ENCODE results near the gene TMEM272. TPM values are rescaled to one million over a fixed set of nuclear protein-coding genes. Genes with fewer than 3 reads are reported as not detected.

TMEM272 gene
- total and polyA plus RNA-seq, 2 donors (not counting 3 experiments of a cell fraction or from before 2014, with no cell fraction given), result not detected

GRCh38 chr13:51805925-51806324 lies 39.1 kb downstream of the TMEM272 start:
- Histone ChIP-seq H3K9me3 (replicated peaks; ENCODE audit: control insufficient read depth, insufficient read depth, low read length) (no peaks in the 10 kb centered on the region), H3K4me3 (replicated peaks in 1 of 3; ENCODE audit: insufficient read depth in 1 of 3, low read depth in 1 of 3, low read length in 3 of 3) (no peak overlapping the region), H4K20me1 (replicated peaks; ENCODE audit: control insufficient read depth, extremely low read depth, insufficient read depth, low read length) (no peaks in the 10 kb centered on the region), H3K9me1 (replicated peaks; ENCODE audit: control insufficient read depth, extremely low read depth, insufficient read depth, low read length) (no peaks in the 10 kb centered on the region), H3K27me3 (ENCODE audit: control insufficient read depth in 2 of 2, insufficient read depth in 2 of 2, low read length in 2 of 2) (no peaks in the 10 kb centered on the region), H3K4me1 (ENCODE audit: control insufficient read depth, extremely low read depth, insufficient read depth, low read length) (peaks cover 35% of the 10 kb centered on the region), H3K36me3 (ENCODE audit: control insufficient read depth in 2 of 2, extremely low read depth in 1 of 2, insufficient read depth in 2 of 2, low read length in 2 of 2) (no peaks in the 10 kb centered on the region), H3K9ac (replicated peaks; ENCODE audit: extremely low read depth, insufficient read depth, low read length) (no peak overlapping the region), H2AFZ (ENCODE audit: low read depth, low read length) (no peak overlapping the region), H3K79me2 (ENCODE audit: control insufficient read depth, insufficient read depth, low read length) (no peaks in the 10 kb centered on the region), H3K4me2 (ENCODE audit: insufficient read depth, low read length) (no peak overlapping the region), H3K27ac (ENCODE audit: insufficient read depth, low read depth, low read length) (no peak overlapping the region)
- DNase-seq (ENCODE audit: low read depth, low spot score), result no peak
- no TSS peak for BruUV-seq (replicated peaks)
- ChIA-PET POLR2A (no interaction called here), CTCF (interaction anchor here (2.3 kb wide), 1 partner anchor 9 kb away, joined by 12 read pairs; no protein-coding TSS in a partner anchor)
- TF ChIP-seq GATA2 (IDR thresholded peaks at IDR 0.05; ENCODE audit: insufficient read depth, insufficient read length, low read depth, low read length) (no peak), JUN (IDR thresholded peaks at IDR 0.05; ENCODE audit: borderline replicate concordance, insufficient read depth, insufficient read length, low read depth) (no peak)
- no peak for FAIRE-seq
- dilution Hi-C loops (cut with MboI; ENCODE audit: extremely low pct_ligation_motif_present, low sequenced_read_pairs) (no loop called here), intact Hi-C loops (cut with micrococcal nuclease) (loop anchor here (10.0 kb wide), 1 partner anchor 649 kb away; the partner anchor contains the start of genes CKAP2 and VPS36)

DNA sequence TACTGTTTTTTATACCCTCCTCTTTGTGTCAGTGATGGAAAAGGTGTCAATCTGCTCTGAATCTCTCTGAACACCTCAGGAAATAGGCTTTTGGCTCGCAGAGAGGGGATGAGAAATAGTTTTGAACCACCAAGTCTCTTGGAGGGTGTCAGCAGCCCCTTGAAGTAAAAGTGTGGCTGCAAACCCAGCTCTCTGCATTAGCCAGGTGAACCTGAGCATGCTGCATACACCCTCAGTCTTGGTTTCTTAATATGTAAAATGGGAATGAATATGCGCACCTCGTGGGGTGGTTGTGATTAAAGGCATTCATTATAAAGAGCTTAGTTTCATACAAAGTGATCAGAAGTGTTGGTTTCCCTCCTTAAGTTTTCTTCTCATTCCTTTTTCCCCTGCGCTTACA lies 39.7 kb downstream of the TMEM272 start:
- ChIA-PET POLR2A (no interaction called here), CTCF (interaction anchor here (1.0 to 2.3 kb wide), 2 partner anchors 10 to 16 kb away, joined by 3 to 12 read pairs; no protein-coding TSS in a partner anchor)
- H3K9me1 ChIP-seq (replicated peaks; ENCODE audit: control insufficient read depth, extremely low read depth, insufficient read depth, low read length), result no peaks in the 10 kb centered on the region
- H3K4me2 ChIP-seq (ENCODE audit: insufficient read depth, low read length), result no peak overlapping the region
- H3K36me3 ChIP-seq (ENCODE audit: control insufficient read depth in 2 of 2, extremely low read depth in 1 of 2, insufficient read depth in 2 of 2, low read length in 2 of 2), result no peaks in the 10 kb centered on the region
- H3K27me3 ChIP-seq (ENCODE audit: control insufficient read depth in 2 of 2, insufficient read depth in 2 of 2, low read length in 2 of 2), result no peaks in the 10 kb centered on the region
- no TSS peak for BruUV-seq (replicated peaks)
- H3K27ac ChIP-seq (ENCODE audit: insufficient read depth, low read depth, low read length), result no peak overlapping the region
- dilution Hi-C loops (cut with MboI; ENCODE audit: extremely low pct_ligation_motif_present, low sequenced_read_pairs) (no loop called here), intact Hi-C loops (cut with micrococcal nuclease) (loop anchor here (10.0 kb wide), 1 partner anchor 649 kb away; the partner anchor contains the start of genes CKAP2 and VPS36)
- TF ChIP-seq MAX (IDR thresholded peaks at IDR 0.05; ENCODE audit: insufficient read depth, insufficient read length) (no peak), MYC (IDR thresholded peaks at IDR 0.05; ENCODE audit: low read depth, low read length) (no peak), FOS (IDR thresholded peaks at IDR 0.05; ENCODE audit: borderline replicate concordance, insufficient read depth, low read length) (no peak), JUN (IDR thresholded peaks at IDR 0.05; ENCODE audit: borderline replicate concordance, insufficient read depth, insufficient read length, low read depth) (no peak), POLR2AphosphoS5 (IDR thresholded peaks at IDR 0.05; ENCODE audit: insufficient read depth, low read depth, low read length) (no peak), POLR2A (IDR thresholded peaks at IDR 0.05; ENCODE audit: low read depth, low read length) (no peak), GATA2 (IDR thresholded peaks at IDR 0.05; ENCODE audit: insufficient read depth, insufficient read length, low read depth, low read length) (no peak), CTCF (IDR thresholded peaks at IDR 0.05; ENCODE audit: extremely low read depth in 1 of 2, insufficient read depth in 1 of 2, low read depth in 1 of 2, low read length in 2 of 2) (no peak), EZH2 (IDR thresholded peaks at IDR 0.05; ENCODE audit: borderline replicate concordance, low read depth, low read length, severe bottlenecking) (no peak)
- no peak overlapping the region for H2AFZ ChIP-seq (ENCODE audit: low read depth, low read length)
- no peaks in the 10 kb centered on the region for H4K20me1 ChIP-seq (replicated peaks; ENCODE audit: control insufficient read depth, extremely low read depth, insufficient read depth, low read length)
- no peaks in the 10 kb centered on the region for H3K9me3 ChIP-seq (replicated peaks; ENCODE audit: control insufficient read depth, insufficient read depth, low read length)
- FAIRE-seq (no peak), DNase-seq (ENCODE audit: low read depth, low spot score) (no peak)
- no peak overlapping the region for H3K4me3 ChIP-seq (replicated peaks in 1 of 3; ENCODE audit: insufficient read depth in 1 of 3, low read depth in 1 of 3, low read length in 3 of 3)
- H3K4me1 ChIP-seq (ENCODE audit: control insufficient read depth, extremely low read depth, insufficient read depth, low read length), result peaks cover 35% of the 10 kb centered on the region
- no peaks in the 10 kb centered on the region for H3K79me2 ChIP-seq (ENCODE audit: control insufficient read depth, insufficient read depth, low read length)
- H3K9ac ChIP-seq (replicated peaks; ENCODE audit: extremely low read depth, insufficient read depth, low read length), result no peak overlapping the region

All from endothelial cell of umbilical vein (primary cell).